Calu3 (cell line): Measurements from ENCODE around the gene OXLD1. TPM values are rescaled to one million over a fixed set of nuclear protein-coding genes. Genes with fewer than 3 reads are reported as not detected.
A peak's percentile ranks its signal among the peaks of the same experiment; 100 is the strongest.

ENCODE experiments used
- BruUV-seq: library from RNA; stranded (reverse); fragments of 400-500 nt; replicated peaks from 2 replicates; lab custom pipeline; 2021; lab: Mats Ljungman, UMichigan
- CTCF ChIA-PET: fragments of 300-600 bp; sonication (Branson Sonifier 250); formaldehyde crosslinking; loops from one replicate; lab custom pipeline; 2022; ENCODE audit warnings: antibody characterized with exemption; lab: Charles Lee
- DNase-seq: peaks from one replicate; pipeline ENCODE4 v3.0.0; 2022
- H3K27ac Mint-ChIP-seq: one replicate; pipeline ENCODE4 v1.8.0; 2022; ENCODE audit warnings: mixed read lengths; ENCODE audit not compliant: unreplicated experiment
- H3K27me3 Mint-ChIP-seq: one replicate; pipeline ENCODE4 v1.8.0; 2022; ENCODE audit warnings: mixed read lengths; ENCODE audit not compliant: unreplicated experiment
- H3K36me3 Mint-ChIP-seq: one replicate; pipeline ENCODE4 v1.8.0; 2022; ENCODE audit warnings: mild to moderate bottlenecking, moderate library complexity, mixed read lengths; ENCODE audit not compliant: insufficient read depth, unreplicated experiment
- H3K4me1 Mint-ChIP-seq: one replicate; pipeline ENCODE4 v1.8.0; 2022; ENCODE audit warnings: mild to moderate bottlenecking, low read depth, mixed read lengths; ENCODE audit not compliant: unreplicated experiment
- H3K4me3 Mint-ChIP-seq: one replicate; pipeline ENCODE4 v1.8.0; 2022; ENCODE audit warnings: mild to moderate bottlenecking, low read depth, moderate library complexity, mixed read lengths; ENCODE audit not compliant: unreplicated experiment
- H3K9me3 Mint-ChIP-seq: one replicate; pipeline ENCODE4 v1.8.0; 2022; ENCODE audit warnings: low read depth, mixed read lengths; ENCODE audit not compliant: unreplicated experiment
- CTCF ChIP-seq: fragments of 200-600 bp; IDR thresholded peaks from one replicate; pipeline ENCODE4 v1.8.0; 2022; ENCODE audit warnings: antibody characterized with exemption; ENCODE audit not compliant: unreplicated experiment
- intact Hi-C: fragments of 100-400 bp; cut with micrococcal nuclease; formaldehyde crosslinking; loops from one replicate; pipeline ENCODE4 v1.10.0; 2022; ENCODE audit not compliant: unreplicated experiment
- total RNA-seq: library from RNA; stranded (reverse); gene quantifications from 2 replicates; pipeline ENCODE4 v1.2.3, GENCODE V29; 2022

The OXLD1 gene
- total RNA-seq, 1 experiment from 2014 or later, result 36.5 TPM

- Mint-ChIP-seq H3K4me3 (no peak overlapping the region), H3K36me3 (peaks cover 54% of the 10 kb centered on the region), H3K27ac (no peak overlapping the region), H3K9me3 (no peaks in the 10 kb centered on the region), H3K27me3 (no peaks in the 10 kb centered on the region), H3K4me1 (peaks cover 37% of the 10 kb centered on the region)
- BruUV-seq, result no TSS peak
- intact Hi-C loops, result loop anchor here (2.0 kb wide), 1 partner anchor 27 kb away; the partner anchor contains the start of genes NPLOC4 and TSPAN10
- CTCF ChIA-PET, result no interaction called here
- DNase-seq, result no peak
- TF ChIP-seq CTCF, result no peak
Observed at GRCh38 chr17:81664051-81664470, 2.3 kb downstream of the OXLD1 start.

DNA sequence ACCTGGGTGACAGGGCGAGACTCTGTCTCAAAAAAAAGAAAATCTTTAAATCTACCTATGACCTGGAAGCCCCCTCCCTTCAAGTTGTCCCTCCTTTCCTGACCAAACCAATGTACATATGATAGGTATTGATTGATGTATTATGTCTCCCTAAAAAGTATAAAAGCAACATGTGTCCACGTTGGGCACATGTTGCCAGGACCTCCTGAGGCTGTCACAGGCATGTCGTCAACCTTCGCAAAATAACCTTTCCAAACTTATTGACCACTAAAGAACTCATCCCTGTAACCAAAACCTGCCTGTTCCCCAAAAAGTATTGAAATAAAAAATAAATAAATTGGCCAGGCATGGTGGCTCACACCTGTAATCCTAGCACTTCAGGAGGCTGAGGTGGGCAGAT, 4.4 kb downstream of the OXLD1 start:
- TF ChIP-seq CTCF, result no peak
- Mint-ChIP-seq H3K4me3 (no peak overlapping the region), H3K36me3 (peaks cover 34% of the 10 kb centered on the region), H3K27ac (no peak overlapping the region), H3K9me3 (no peaks in the 10 kb centered on the region), H3K4me1 (peaks cover 26% of the 10 kb centered on the region), H3K27me3 (no peaks in the 10 kb centered on the region)
- no peak for DNase-seq
- intact Hi-C loops, result no loop called here
- BruUV-seq, result no TSS peak
- CTCF ChIA-PET, result no interaction called here

DNA sequence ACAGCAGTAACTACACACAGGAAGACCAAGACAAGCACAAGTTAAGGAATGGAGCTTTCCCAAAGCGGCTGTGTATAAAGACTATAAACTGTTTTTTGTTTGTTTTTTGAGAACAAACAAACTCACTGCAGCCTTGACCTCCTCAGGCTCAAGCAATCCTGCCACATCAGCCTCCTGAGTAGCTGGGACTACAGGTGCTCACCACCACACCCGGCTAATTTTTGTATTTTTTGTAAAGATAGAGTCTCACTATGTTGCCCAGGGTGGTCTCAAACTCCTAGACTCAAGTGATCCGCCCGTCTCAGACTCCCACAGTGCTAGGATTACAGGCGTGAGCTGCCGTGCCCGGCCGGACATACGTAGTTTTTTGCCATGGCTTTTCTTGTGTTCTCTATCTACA, 6.0 kb downstream of the OXLD1 start:
- TF ChIP-seq CTCF, result no peak
- no peak for DNase-seq
- Mint-ChIP-seq H3K27ac (no peak overlapping the region), H3K4me1 (peaks cover 18% of the 10 kb centered on the region), H3K27me3 (no peaks in the 10 kb centered on the region), H3K4me3 (no peak overlapping the region), H3K36me3 (peaks cover 19% of the 10 kb centered on the region), H3K9me3 (no peaks in the 10 kb centered on the region)
- no TSS peak for BruUV-seq
- CTCF ChIA-PET, result interaction anchor here (0.5 kb wide), 1 partner anchor 79 kb away, joined by 3 read pairs; no protein-coding TSS in a partner anchor
- intact Hi-C loops, result no loop called here

DNA sequence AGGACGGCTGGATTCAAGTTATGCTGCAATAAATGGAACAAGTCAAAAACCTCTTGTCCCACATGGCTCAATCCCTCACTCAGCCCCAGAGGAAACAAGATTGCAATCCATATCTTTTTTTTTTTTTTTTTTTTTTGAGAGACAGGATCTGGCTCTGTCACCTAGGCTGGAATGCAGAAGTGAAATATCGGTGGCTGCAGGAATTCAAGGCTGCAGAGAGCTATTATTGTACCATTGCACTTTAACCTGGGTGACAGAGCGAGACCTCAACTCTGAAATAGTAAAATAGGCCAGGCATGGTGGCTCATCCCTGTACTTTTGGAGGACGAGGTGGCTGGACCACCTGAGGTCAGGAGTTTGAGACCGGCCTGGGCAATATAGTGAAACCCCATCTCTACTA, 7.4 kb downstream of the OXLD1 start:
- CTCF ChIA-PET, result no interaction called here
- intact Hi-C loops, result no loop called here
- H3K4me1 Mint-ChIP-seq, result peaks cover 18% of the 10 kb centered on the region
- peaks cover 11% of the 10 kb centered on the region for H3K36me3 Mint-ChIP-seq
- DNase-seq, result no peak
- H3K27ac Mint-ChIP-seq, result no peak overlapping the region
- peak overlapping the region; percentile 50 for H3K4me3 Mint-ChIP-seq
- no peaks in the 10 kb centered on the region for H3K27me3 Mint-ChIP-seq
- BruUV-seq, result no TSS peak
- no peaks in the 10 kb centered on the region for H3K9me3 Mint-ChIP-seq
- TF ChIP-seq CTCF, result no peak
